ENCODE data around the gene NCK2. TPM values are rescaled to one million over a fixed set of nuclear protein-coding genes. Genes with fewer than 3 reads are reported as not detected.

NCK2 gene
- total and polyA plus RNA-seq, 7 donors, result 36.4 to 59.9 (median 52.0) TPM

- H3K36me3 ChIP-seq, result no peaks in the 10 kb centered on the region
- 25 to 70% methylated on average over 3 of the region's 3 CpGs for WGBS, 2 donors
- H3K9me3 ChIP-seq, result peaks cover 3 to 16% (median 5%) of the 10 kb centered on the region in 4 donors
- no peak overlapping the region for H3K4me3 ChIP-seq
- no peaks in the 10 kb centered on the region for H3K27me3 ChIP-seq
- no peak for DNase-seq
- no peak overlapping the region for H3K27ac ChIP-seq
- TF ChIP-seq CTCF (IDR thresholded peaks at IDR 0.05) (no peak), POLR2AphosphoS5 (IDR thresholded peaks at IDR 0.05) (no peak), POLR2A (IDR thresholded peaks at IDR 0.05) (no peak), EP300 (IDR thresholded peaks at IDR 0.05) (no peak)
- H3K4me1 ChIP-seq, result peaks cover 0 to 5% (median 0%) of the 10 kb centered on the region in 4 donors
- intact Hi-C loops (cut with DNase I), result no loop called here
These were observed 174.6 kb downstream of the NCK2 start for GRCh38 chr2:105919191-105919811.

DNA sequence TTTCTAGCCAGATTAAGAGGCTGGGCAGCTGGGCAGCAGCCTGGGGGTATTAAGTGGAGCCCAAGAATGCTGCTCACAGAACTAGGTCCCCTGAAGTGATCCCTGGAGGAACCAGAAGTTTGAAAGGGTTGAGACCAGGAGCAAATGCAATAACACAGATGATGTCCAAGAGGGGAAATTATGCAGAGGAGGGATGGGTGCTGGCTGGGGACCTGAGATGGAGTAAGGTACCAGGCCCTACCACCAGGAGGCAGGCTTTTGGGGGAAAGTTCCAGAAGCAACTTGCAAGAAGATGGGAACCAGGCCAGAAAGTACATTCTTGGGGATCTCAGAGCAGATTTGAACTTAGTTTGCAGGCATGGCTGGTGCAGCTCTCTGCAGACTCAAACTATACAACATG is 175.1 kb downstream of the NCK2 start:
- intact Hi-C loops (cut with DNase I), result no loop called here
- Histone ChIP-seq H3K4me3 (no peak overlapping the region), H3K4me1 (peaks cover 0 to 5% (median 0%) of the 10 kb centered on the region in 4 donors), H3K27me3 (no peaks in the 10 kb centered on the region), H3K27ac (no peak overlapping the region), H3K36me3 (no peaks in the 10 kb centered on the region), H3K9me3 (peaks cover under 1 to 11% (median 3%) of the 10 kb centered on the region in 4 donors)
- TF ChIP-seq POLR2AphosphoS5 (IDR thresholded peaks at IDR 0.05), result no peak
- no peak for TF ChIP-seq EP300 (IDR thresholded peaks at IDR 0.05)
- TF ChIP-seq CTCF (IDR thresholded peaks at IDR 0.05), result no peak
- TF ChIP-seq POLR2A (IDR thresholded peaks at IDR 0.05), result no peak
- DNase-seq, result no peak

DNA sequence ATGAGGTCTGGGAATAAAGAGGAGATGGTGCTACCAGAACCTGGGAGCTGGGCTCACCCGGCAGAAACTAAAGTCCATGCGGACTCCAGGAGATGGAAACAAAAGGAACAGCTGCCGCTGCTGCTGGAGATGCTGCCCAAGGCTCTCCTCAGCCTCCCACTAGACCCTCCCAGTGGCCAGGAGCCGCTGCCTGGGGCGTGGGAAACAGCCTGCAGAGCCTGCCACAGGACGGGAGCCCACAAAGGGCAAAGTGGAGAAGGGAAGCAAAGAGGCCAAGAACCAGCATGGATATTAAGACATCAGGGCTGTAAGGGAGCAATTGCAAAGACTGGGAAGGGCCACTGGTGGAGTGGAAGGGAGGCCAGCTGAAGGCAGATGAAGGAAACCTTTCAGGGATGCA is 179.6 kb downstream of the NCK2 start:
- 85 to 96% methylated on average over 6 of the region's 6 CpGs for WGBS, 2 donors
- H3K36me3 ChIP-seq, result no peaks in the 10 kb centered on the region
- H3K27me3 ChIP-seq, result no peaks in the 10 kb centered on the region
- TF ChIP-seq EP300 (IDR thresholded peaks at IDR 0.05), result no peak
- no peak for TF ChIP-seq POLR2A (IDR thresholded peaks at IDR 0.05)
- TF ChIP-seq CTCF (IDR thresholded peaks at IDR 0.05), result no peak
- no peak for TF ChIP-seq POLR2AphosphoS5 (IDR thresholded peaks at IDR 0.05)
- no peak overlapping the region for H3K27ac ChIP-seq
- intact Hi-C loops (cut with DNase I), result no loop called here
- H3K9me3 ChIP-seq, result no peaks in the 10 kb centered on the region
- no peak overlapping the region for H3K4me3 ChIP-seq
- DNase-seq, result no peak
- peaks cover 0 to 4% (median 0%) of the 10 kb centered on the region in 4 donors for H3K4me1 ChIP-seq

GRCh38 chr2:105924932-105925331 is 180.2 kb downstream of the NCK2 start:
- no peak for TF ChIP-seq POLR2AphosphoS5 (IDR thresholded peaks at IDR 0.05)
- no peak for TF ChIP-seq EP300 (IDR thresholded peaks at IDR 0.05)
- no peak for TF ChIP-seq POLR2A (IDR thresholded peaks at IDR 0.05)
- no peak for TF ChIP-seq CTCF (IDR thresholded peaks at IDR 0.05)
- H3K4me3 ChIP-seq, result no peak overlapping the region
- intact Hi-C loops (cut with DNase I), result no loop called here
- H3K36me3 ChIP-seq, result no peaks in the 10 kb centered on the region
- 53 to 86% methylated on average over 3 of the region's 3 CpGs for WGBS, 2 donors
- H3K27me3 ChIP-seq, result no peaks in the 10 kb centered on the region
- H3K9me3 ChIP-seq, result no peaks in the 10 kb centered on the region
- no peak overlapping the region for H3K27ac ChIP-seq
- DNase-seq, result no peak
- H3K4me1 ChIP-seq, result no peaks in the 10 kb centered on the region

DNA sequence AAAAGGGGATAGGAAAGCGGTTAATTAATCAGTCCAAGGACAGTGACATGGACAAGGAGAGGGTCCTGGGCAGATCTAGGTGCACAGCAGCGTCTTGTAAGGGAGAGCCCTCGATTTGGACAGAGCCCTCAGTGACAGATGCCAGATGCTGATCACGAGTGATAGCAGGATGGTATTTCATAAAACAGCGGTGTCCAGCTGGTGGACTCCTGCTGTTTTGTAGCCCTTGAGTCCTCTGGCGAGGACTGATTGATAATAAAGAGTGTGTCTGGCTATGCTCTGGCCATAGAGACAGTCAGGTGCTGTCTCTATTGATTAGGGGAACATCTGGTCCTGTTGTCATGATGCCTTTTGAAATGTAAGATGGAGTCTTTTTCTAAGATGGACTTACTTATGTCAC is 180.7 kb downstream of the NCK2 start:
- WGBS, 2 donors, result 88 to 89% methylated on average over 6 of the region's 6 CpGs
- DNase-seq, result no peak
- H3K36me3 ChIP-seq, result no peaks in the 10 kb centered on the region
- no peaks in the 10 kb centered on the region for H3K9me3 ChIP-seq
- TF ChIP-seq POLR2A (IDR thresholded peaks at IDR 0.05) (no peak), POLR2AphosphoS5 (IDR thresholded peaks at IDR 0.05) (no peak), EP300 (IDR thresholded peaks at IDR 0.05) (no peak), CTCF (IDR thresholded peaks at IDR 0.05) (no peak)
- no peak overlapping the region for H3K27ac ChIP-seq
- H3K4me3 ChIP-seq, result no peak overlapping the region
- intact Hi-C loops (cut with DNase I), result no loop called here
- no peaks in the 10 kb centered on the region for H3K4me1 ChIP-seq
- no peaks in the 10 kb centered on the region for H3K27me3 ChIP-seq

Measured in sigmoid colon (tissue), 7 donors.